HepG2 (cell line): Measurements from ENCODE around the gene TEX19. TPM values are rescaled to one million over a fixed set of nuclear protein-coding genes. Genes with fewer than 3 reads are reported as not detected.

Source experiments
- CENPBD1 ChIP-seq: sonication (generic); formaldehyde crosslinking; IDR thresholded peaks from 2 replicates; pipeline ENCODE4 v1.8.0; 2022; ENCODE audit warnings: missing genetic modification reagents, low read depth, mild to moderate bottlenecking, borderline replicate concordance
- CTCF ChIP-seq: sonication (generic); formaldehyde crosslinking; IDR thresholded peaks from 2 replicates; pipeline ENCODE4 v1.5.0; 2020; ENCODE audit warnings: mild to moderate bottlenecking, missing genetic modification reagents, moderate library complexity
- HES4 ChIP-seq: sonication (generic); formaldehyde crosslinking; IDR thresholded peaks from 2 replicates; pipeline ENCODE4 v1.9.0; 2021; ENCODE audit warnings: mild to moderate bottlenecking, missing genetic modification reagents, borderline replicate concordance
- NKX3-1 ChIP-seq: sonication (generic); formaldehyde crosslinking; IDR thresholded peaks from 2 replicates; pipeline ENCODE4 v1.5.0; 2020; ENCODE audit warnings: missing genetic modification reagents
- PAWR ChIP-seq: sonication (generic); formaldehyde crosslinking; IDR thresholded peaks from 2 replicates; pipeline ENCODE4 v1.4.0; 2020; ENCODE audit warnings: missing genetic modification reagents, mild to moderate bottlenecking, borderline replicate concordance
- SMAD1 ChIP-seq: sonication (generic); formaldehyde crosslinking; IDR thresholded peaks from 2 replicates; pipeline ENCODE4 v1.4.0; 2020; ENCODE audit warnings: missing genetic modification reagents, low read depth, mild to moderate bottlenecking, borderline replicate concordance
- TCF12 ChIP-seq, 2 experiments: fragments of 450-650 bp in 1 of 2; sonication (generic) in 1 of 2; formaldehyde crosslinking in 1 of 2; IDR thresholded peaks; 2 replicates each; pipeline versions ENCODE4 v1.6.1 to v1.8.0; 2017 to 2022; ENCODE audit warnings: antibody characterized with exemption in 1 of 2, mild to moderate bottlenecking in 1 of 2, missing genetic modification reagents in 1 of 2, moderate library complexity in 1 of 2
- TERF1 ChIP-seq: sonication (generic); formaldehyde crosslinking; IDR thresholded peaks from 2 replicates; pipeline ENCODE4 v1.8.0; 2022; ENCODE audit warnings: mild to moderate bottlenecking, missing genetic modification reagents, moderate library complexity
- ZBTB21 ChIP-seq: sonication (generic); formaldehyde crosslinking; IDR thresholded peaks from 2 replicates; pipeline ENCODE4 v1.4.0; 2020; ENCODE audit warnings: missing genetic modification reagents
- ZFP36 ChIP-seq: fragments of 150-350 bp; IDR thresholded peaks from 2 replicates; pipeline ENCODE4 v1.6.1; 2018; ENCODE audit warnings: borderline replicate concordance, low read length, low read depth; ENCODE audit not compliant: partially characterized antibody
- ZFP36L1 ChIP-seq: sonication (generic); formaldehyde crosslinking; IDR thresholded peaks from 2 replicates; pipeline ENCODE4 v1.8.0; 2022; ENCODE audit warnings: mild to moderate bottlenecking, missing genetic modification reagents, moderate library complexity
- ZFP91 ChIP-seq: sonication (generic); formaldehyde crosslinking; IDR thresholded peaks from 2 replicates; pipeline ENCODE4 v1.9.0; 2022; ENCODE audit warnings: missing genetic modification reagents, mild to moderate bottlenecking, borderline replicate concordance
- ZKSCAN8 ChIP-seq: IDR thresholded peaks from 2 replicates; pipeline ENCODE4 v1.6.1; 2016; ENCODE audit warnings: borderline replicate concordance, missing genetic modification reagents, missing compliant biosample characterization
- ZNF180 ChIP-seq: sonication (generic); formaldehyde crosslinking; IDR thresholded peaks from 2 replicates; pipeline ENCODE4 v1.4.0; 2020; ENCODE audit warnings: low read depth, missing genetic modification reagents, borderline replicate concordance
- ZNF317 ChIP-seq: sonication (generic); formaldehyde crosslinking; IDR thresholded peaks from 2 replicates; pipeline ENCODE4 v1.5.0; 2020; ENCODE audit warnings: mild to moderate bottlenecking, missing genetic modification reagents
- ZNF367 ChIP-seq: sonication (generic); formaldehyde crosslinking; IDR thresholded peaks from 2 replicates; pipeline ENCODE4 v1.4.0; 2020; ENCODE audit warnings: missing genetic modification reagents, borderline replicate concordance
- ZNF512B ChIP-seq: sonication (generic); formaldehyde crosslinking; IDR thresholded peaks from 2 replicates; pipeline ENCODE4 v1.5.1; 2020; ENCODE audit warnings: missing genetic modification reagents, mild to moderate bottlenecking, borderline replicate concordance
- ZNF781 ChIP-seq: sonication (generic); formaldehyde crosslinking; IDR thresholded peaks from 2 replicates; pipeline ENCODE4 v1.5.1; 2020; ENCODE audit warnings: borderline replicate concordance, mild to moderate bottlenecking, missing genetic modification reagents; ENCODE audit errors: not compliant biosample characterization
- polyA plus RNA-seq, 8 experiments: library from polyadenylated mRNA; depleted of rRNA in 3 of 8; stranded (reverse) in 7 of 8; unstranded in 1 of 8; fragments of >200 nt; fragmentation: Illumina TruSeq in 4 of 8; extraction: Trizol in 4 of 8; gene quantifications; 2 replicates each; pipeline versions ENCODE4 v1.2.1 to v1.2.3, GENCODE V29; 2011 to 2016; ENCODE audit warnings: low read depth in 4 of 8, missing spikeins in 1 of 8, mixed read lengths in 1 of 8; ENCODE audit not compliant: insufficient read depth in 1 of 8
- total RNA-seq, 5 experiments: library from RNA; depleted of rRNA; stranded (reverse); fragments of >200 nt; fragmentation: Illumina TruSeq; extraction: Trizol; gene quantifications; 2 replicates each; pipeline ENCODE4 v1.2.3, GENCODE V29; 2016; ENCODE audit warnings: low read depth in 1 of 5

Gene TEX19
- total and polyA plus RNA-seq, 2 of the 13 experiments (the other 11 are each of a cell fraction or from before 2014, with no cell fraction given): 1.3 to 6.0 TPM

GRCh38 chr17:82332669-82333278 is 26.3 kb upstream of the TEX19 start (continued):
- TF ChIP-seq ZFP91 (CRISPR knock-in tag) (peak; percentile 45; the same call in 1 of the 2 replicates), ZNF781 (CRISPR knock-in tag) (no peak), SMAD1 (CRISPR knock-in tag) (no peak), TCF12 (IDR thresholded peaks at IDR 0.05) (no peak), TCF12 (CRISPR knock-in tag; IDR thresholded peaks at IDR 0.05) (no peak), ZNF367 (CRISPR knock-in tag) (no peak), ZFP36 (no peak), ZNF317 (no peak), ZFP36L1 (CRISPR knock-in tag) (no peak), NKX3-1 (CRISPR knock-in tag) (no peak), CENPBD1 (no peak), CTCF (peak; percentile 43), TERF1 (CRISPR knock-in tag) (no peak), ZNF180 (no peak), ZNF512B (CRISPR knock-in tag) (no peak), ZKSCAN8 (CRISPR knock-in tag) (no peak), PAWR (CRISPR knock-in tag) (no peak), ZBTB21 (CRISPR knock-in tag) (no peak), HES4 (CRISPR knock-in tag) (peak; percentile 72; the same call in 1 of the 2 replicates)
